ENCODE measurements around the gene TMEM255B.
"Not testable (repeated sequence)": the region's sequence is repeated elsewhere in the genome, so short reads cannot be mapped to it uniquely, and the experiment has no call there.

TMEM255B gene

DNA sequence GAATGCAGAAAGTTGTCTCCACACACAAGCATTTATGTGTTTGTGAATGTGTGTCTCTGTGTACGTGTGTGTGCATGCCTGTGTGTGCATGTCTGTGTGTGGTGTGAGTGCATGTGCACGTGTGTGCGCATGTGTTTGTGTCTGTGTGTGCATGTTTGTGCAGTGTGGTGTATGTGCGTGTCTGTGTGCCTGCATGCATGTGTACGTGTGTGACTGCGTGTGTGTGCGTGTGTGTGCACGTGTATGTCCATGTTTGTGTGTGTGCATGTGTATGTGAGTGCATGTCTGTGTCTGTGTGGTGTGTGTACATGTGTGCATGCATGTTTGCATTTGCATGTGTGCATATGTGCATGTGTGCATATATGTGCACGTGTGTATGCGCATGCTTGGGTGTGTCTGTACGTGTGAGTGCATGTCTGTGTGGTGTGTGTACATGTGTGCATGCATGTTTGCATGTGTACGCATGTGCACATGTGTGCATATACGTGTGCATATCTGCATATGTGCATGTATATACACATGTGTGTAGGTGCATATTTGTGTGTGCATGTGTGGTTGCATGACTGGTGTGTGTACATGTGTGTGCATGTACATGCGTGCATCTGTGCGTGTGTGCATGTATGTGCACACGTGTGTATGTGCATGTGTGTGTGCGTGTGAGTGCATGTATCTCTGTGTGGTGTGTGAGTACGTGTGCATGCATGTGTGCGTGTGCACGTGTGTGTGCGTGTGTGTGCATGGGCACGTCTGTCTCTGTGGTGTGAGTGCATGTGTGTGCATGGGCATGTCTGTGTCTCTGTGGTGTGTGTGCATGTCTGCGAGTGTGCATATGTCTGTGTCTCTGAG lies 8.2 kb upstream of the TMEM255B start:
- DNase-seq: no peak

- no peak for DNase-seq
Measured at GRCh38 chr13:113751491-113751890, 7.5 kb upstream of the TMEM255B start.

DNA sequence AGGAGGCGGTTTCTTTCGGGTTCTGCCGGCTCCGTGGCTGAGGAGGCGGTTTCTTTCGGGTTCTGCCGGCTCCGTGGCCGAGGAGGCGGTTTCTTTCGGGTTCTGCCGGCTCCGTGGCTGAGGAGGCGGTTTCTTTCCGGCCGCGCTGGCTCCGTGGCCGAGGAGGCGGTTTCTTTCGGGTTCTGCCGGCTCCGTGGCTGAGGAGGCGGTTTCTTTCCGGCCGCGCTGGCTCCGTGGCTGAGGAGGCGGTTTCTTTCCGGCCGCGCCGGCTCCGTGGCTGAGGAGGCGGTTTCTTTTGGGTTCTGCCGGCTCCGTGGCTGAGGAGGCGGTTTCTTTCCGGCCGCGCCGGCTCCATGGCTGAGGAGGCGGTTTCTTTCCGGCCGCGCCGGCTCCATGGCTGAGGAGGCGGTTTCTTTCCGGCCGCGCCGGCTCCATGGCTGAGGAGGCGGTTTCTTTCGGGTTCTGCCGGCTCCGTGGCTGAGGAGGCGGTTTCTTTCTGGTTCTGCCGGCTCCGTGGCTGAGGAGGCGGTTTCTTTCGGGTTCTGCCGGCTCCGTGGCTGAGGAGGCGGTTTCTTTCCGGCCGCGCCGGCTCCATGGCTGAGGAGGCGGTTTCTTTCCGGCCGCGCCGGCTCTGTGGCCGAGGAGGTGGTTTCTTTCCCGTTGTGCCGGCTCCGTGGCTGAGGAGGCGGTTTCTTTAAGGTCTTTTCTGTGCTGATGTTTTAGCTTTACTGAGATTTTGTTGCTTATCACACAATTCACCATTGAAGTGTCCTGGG lies 6.6 kb upstream of the TMEM255B start:
- DNase-seq: not testable (repeated sequence)

DNA sequence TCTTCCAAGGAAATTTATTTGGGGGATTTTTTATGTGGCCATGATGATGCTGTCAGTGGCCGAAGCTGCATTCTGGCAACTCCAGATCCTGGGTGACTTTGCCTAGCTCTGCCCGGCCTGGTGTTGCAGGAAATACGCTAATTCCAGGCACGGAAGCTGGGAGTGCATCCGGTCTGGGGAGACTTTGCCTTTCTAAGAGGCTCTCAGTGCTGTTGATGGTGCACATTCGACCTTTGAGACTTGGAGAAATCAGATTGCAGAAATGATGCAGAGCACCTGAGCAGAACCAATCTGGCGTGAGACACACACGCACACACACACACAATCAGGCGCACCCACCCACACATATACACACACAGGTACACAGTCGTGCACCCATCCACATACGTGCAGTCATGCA lies 5.9 kb upstream of the TMEM255B start:
- no peak for DNase-seq

- DNase-seq: no peak
Measured at GRCh38 chr13:113754242-113754641, 4.8 kb upstream of the TMEM255B start.

GRCh38 chr13:113754691-113755090 lies 4.3 kb upstream of the TMEM255B start:
- no peak for DNase-seq

- no peak for DNase-seq
Measured at GRCh38 chr13:113756441-113757097, 2.5 kb upstream of the TMEM255B start.

- peak; percentile 3 for DNase-seq
Measured at GRCh38 chr13:113759525-113760137, 605 bp downstream of the TMEM255B start.

DNA sequence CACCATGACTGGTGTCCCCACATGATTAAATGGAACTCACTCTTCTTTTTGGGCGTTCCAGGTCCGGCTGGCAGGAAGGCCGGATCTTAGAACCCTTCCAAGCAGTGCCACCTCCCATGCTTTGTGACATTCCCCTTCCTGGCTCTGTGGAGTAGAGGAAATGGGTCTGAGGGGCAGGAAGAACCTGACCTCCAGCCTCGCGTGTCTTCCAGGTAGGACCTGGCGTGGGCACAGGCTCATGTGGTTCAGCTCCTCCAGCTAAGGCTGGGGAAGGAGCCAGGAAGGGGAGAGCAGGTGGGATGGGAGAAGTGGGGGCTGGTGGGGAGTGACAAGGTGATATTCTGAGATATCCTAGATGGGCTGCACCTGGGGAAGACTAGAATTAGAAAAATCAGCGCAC lies 2.1 kb downstream of the TMEM255B start:
- no peak for DNase-seq

- DNase-seq: no peak
Measured at GRCh38 chr13:113762075-113762474, 3.0 kb downstream of the TMEM255B start.

GRCh38 chr13:113762538-113762937 lies 3.5 kb downstream of the TMEM255B start:
- DNase-seq: no peak

GRCh38 chr13:113763254-113763653 lies 4.2 kb downstream of the TMEM255B start:
- no peak for DNase-seq

GRCh38 chr13:113763961-113764792 lies 5.2 kb downstream of the TMEM255B start:
- DNase-seq: no peak

DNA sequence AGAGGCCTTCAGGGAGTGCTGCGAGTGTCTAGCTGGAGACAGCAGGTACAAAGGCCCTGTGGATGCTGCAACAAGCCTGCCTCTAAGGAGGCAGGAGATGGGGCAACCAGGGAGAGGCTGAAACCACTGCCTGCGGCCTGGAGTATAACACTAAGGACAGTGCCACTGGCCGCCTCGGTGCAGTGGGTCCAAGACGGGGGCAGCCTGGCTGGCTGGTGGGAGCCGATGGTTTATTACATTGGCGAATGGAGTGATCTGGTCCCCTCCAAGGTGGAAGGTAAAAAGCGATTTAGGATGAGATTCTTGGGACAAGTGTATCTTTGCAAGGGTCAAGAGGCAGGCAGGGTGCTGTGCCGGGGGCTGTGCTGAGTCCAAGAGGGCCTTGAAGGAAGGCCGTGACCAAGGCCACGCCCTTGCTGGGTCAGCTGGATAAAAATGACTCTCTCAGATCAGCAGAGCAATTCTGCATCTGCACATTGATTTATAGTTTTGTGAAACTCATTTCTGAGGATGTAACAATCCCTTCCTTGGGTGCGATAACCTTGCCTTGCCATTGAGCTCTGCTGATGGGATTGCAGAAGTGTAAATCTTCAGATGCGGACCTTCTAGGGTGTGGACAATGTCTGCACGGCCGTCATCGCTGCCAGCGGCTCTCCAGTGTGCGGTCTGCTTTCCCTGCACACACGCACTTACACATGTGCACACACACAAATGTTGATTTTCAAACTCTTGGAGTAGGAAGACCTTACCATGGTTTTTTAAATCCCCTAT lies 6.0 kb downstream of the TMEM255B start:
- DNase-seq: no peak

- no peak for DNase-seq
Measured at GRCh38 chr13:113765564-113765910, 6.5 kb downstream of the TMEM255B start.

DNA sequence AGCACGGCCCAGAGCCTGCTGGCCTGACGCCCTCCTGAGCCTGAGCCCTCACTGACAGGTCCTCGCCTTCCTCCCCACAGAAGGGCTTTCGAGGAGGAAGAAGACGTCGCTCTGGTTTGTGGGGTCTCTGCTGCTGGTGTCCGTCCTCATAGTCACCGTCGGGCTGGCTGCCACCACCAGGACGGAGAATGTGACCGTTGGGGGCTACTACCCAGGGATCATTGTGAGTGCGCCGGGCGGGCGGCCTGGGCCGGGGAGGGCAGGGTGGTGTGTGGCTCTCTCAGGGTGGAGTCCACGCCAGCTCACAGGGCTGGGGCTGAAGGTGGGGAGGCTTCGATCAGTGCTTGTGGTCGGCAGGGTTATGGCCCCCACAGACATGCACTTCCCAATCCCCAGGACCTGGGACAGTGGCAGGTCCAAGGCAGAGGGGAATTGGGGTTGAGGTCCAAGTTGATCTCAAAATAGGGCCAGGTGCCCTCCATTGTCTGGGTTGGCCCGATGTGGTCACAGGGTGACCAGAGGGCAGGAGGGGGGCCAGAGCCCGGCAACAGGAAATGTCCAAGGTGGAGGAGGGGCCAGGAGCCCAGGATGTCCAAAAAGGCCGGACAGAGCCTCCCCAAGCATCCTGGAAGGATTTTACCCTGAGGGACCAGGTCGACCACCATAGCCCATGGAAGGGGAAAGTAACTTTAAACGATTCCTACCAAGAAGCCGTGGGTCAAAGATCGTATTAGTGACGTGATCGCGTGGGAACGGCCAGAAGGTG lies 7.2 kb downstream of the TMEM255B start:
- DNase-seq: no peak

- DNase-seq: no peak
Measured at GRCh38 chr13:113767366-113767765, 8.3 kb downstream of the TMEM255B start.

DNA sequence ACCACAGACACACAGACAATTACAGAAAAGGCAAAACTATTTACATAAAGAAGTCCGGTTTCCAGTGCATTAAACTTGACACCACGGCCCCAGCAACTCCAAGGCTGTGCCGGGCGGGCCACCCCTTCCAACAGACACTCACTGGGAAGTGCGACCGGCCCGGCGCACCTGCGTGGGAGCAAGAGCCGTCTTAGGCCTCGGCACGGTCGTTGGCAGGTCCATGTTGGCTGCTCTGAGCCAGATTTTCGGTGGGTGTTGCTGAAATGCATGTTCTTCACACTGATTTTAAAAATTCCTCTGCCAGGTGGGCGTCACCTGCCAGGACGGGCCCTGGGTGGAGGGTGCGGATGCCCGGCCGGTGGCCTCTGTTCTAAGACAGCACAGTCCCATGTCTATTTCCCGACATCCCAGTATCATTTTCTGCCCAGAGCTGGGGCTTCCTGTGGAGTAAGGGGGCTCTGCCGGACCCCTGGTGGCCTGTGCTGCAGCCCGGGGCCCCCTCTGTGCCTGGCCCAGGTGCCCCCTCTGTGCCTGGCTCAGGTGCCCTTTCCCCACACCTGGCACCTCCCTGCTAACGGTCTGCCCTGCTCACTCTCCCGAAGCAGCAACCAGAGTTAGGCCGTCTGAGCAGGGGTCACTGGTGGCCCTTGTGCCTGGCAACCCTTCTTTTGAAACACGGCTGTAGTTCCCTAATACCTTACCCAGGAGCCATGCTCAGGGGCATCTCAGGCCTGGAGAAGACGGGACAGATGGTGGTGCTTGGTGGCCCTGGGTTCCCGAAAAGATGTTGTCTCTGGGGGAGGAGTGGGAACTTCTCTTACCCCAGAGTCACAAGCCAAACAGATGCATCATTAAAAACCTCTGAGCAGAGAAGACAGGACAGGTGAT lies 9.2 kb downstream of the TMEM255B start:
- DNase-seq: no peak

GRCh38 chr13:113769106-113769505 lies 10.1 kb downstream of the TMEM255B start:
- no peak for DNase-seq

DNA sequence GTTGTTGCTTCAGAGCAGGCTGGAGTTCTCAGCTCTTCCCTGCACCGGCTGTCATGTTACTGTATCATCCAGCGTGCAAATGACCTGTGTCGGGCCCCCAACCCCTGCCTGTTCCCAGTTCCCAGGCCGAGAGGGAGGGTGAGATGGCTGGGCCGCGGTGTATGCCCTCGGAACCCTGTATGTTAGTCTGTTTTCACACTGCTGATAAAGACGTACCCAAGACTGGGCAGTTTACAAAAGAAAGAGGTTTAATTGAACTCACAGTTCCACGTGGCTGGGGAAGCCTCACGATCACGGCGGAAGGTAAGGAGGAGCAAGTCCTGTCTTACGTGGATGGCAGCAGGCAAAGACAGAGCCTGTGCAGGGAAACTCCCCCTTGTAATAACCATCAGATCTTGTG lies 10.9 kb downstream of the TMEM255B start:
- no peak for DNase-seq

Data from NCI-H2227 treated with DMSO at 0.1 percent for 48 hours (cell line).